Measurements from ENCODE around the gene PAK5. TPM values are rescaled to one million over a fixed set of nuclear protein-coding genes. Genes with fewer than 3 reads are reported as not detected.

PAK5 gene
- total and polyA plus RNA-seq, 2 donors from 2014 or later: 0.13 to 0.22 TPM

DNA sequence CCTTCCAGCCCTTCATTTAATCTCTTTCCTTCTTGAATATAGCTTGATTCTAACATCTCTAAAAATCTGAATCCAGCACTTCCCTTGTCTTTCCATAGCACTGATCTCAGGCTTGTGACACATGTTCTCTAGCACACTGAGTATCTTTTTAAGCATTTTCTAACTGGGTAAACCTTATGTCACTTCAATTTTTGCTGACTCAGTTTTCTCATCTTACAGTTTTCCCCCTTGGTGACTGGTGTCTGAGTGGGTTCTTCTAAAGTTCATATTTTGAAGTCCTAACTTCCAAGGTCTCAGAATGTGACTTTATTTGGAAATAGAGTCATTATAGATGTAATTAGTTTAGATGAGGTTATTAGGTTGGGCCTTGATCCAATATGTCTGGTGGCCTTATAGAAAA lies 153.9 kb downstream of the PAK5 start:
- FAIRE-seq (no peak), DNase-seq (no peak)
- Histone ChIP-seq H3K27ac (ENCODE audit: low read depth in 2 of 2, low read length in 2 of 2) (no peak overlapping the region), H3K9ac (ENCODE audit: low read length in 3 of 3) (no peak overlapping the region), H3K4me3 (ENCODE audit: low read length in 3 of 3) (no peak overlapping the region), H3K36me3 (ENCODE audit: control insufficient read depth in 2 of 3, insufficient read depth in 3 of 3, low read length in 3 of 3) (no peaks in the 10 kb centered on the region), H3K4me1 (ENCODE audit: control insufficient read depth in 2 of 3, insufficient read depth in 2 of 3, low read depth in 1 of 3, low read length in 3 of 3) (no peaks in the 10 kb centered on the region), H3K9me3 (ENCODE audit: control insufficient read depth in 2 of 3, insufficient read depth in 1 of 3, low read length in 3 of 3) (no peaks in the 10 kb centered on the region), H3K27me3 (ENCODE audit: control insufficient read depth, insufficient read depth, low read length) (no peaks in the 10 kb centered on the region)
- TF ChIP-seq CTCF (IDR thresholded peaks at IDR 0.05; ENCODE audit: borderline replicate concordance, extremely low read depth, insufficient read depth): no peak
- intact Hi-C loops (cut with DNase I): no loop called here

- no peak for TF ChIP-seq CTCF (IDR thresholded peaks at IDR 0.05; ENCODE audit: borderline replicate concordance, extremely low read depth, insufficient read depth)
- intact Hi-C loops (cut with DNase I): no loop called here
- H3K27ac ChIP-seq (ENCODE audit: low read depth in 2 of 2, low read length in 2 of 2): no peak overlapping the region
- H3K9me3 ChIP-seq (ENCODE audit: control insufficient read depth in 2 of 3, insufficient read depth in 1 of 3, low read length in 3 of 3): no peaks in the 10 kb centered on the region
- no peaks in the 10 kb centered on the region for H3K4me1 ChIP-seq (ENCODE audit: control insufficient read depth in 2 of 3, insufficient read depth in 2 of 3, low read depth in 1 of 3, low read length in 3 of 3)
- DNase-seq: no peak
- H3K4me3 ChIP-seq (ENCODE audit: low read length in 3 of 3): no peak overlapping the region
- no peaks in the 10 kb centered on the region for H3K36me3 ChIP-seq (ENCODE audit: control insufficient read depth in 2 of 3, insufficient read depth in 3 of 3, low read length in 3 of 3)
- FAIRE-seq: no peak
- no peaks in the 10 kb centered on the region for H3K27me3 ChIP-seq (ENCODE audit: control insufficient read depth, insufficient read depth, low read length)
- H3K9ac ChIP-seq (ENCODE audit: low read length in 3 of 3): no peak overlapping the region
Measured at GRCh38 chr20:9677100-9677623, 161.7 kb downstream of the PAK5 start.

GRCh38 chr20:9672981-9673380 lies 165.9 kb downstream of the PAK5 start:
- no peak overlapping the region for H3K9ac ChIP-seq (ENCODE audit: low read length in 3 of 3)
- no peaks in the 10 kb centered on the region for H3K9me3 ChIP-seq (ENCODE audit: control insufficient read depth in 2 of 3, insufficient read depth in 1 of 3, low read length in 3 of 3)
- no peaks in the 10 kb centered on the region for H3K4me1 ChIP-seq (ENCODE audit: control insufficient read depth in 2 of 3, insufficient read depth in 2 of 3, low read depth in 1 of 3, low read length in 3 of 3)
- no peaks in the 10 kb centered on the region for H3K36me3 ChIP-seq (ENCODE audit: control insufficient read depth in 2 of 3, insufficient read depth in 3 of 3, low read length in 3 of 3)
- DNase-seq (no peak), FAIRE-seq (no peak)
- no peak overlapping the region for H3K4me3 ChIP-seq (ENCODE audit: low read length in 3 of 3)
- no peaks in the 10 kb centered on the region for H3K27me3 ChIP-seq (ENCODE audit: control insufficient read depth, insufficient read depth, low read length)
- H3K27ac ChIP-seq (ENCODE audit: low read depth in 2 of 2, low read length in 2 of 2): no peak overlapping the region
- no peak for TF ChIP-seq CTCF (IDR thresholded peaks at IDR 0.05; ENCODE audit: borderline replicate concordance, extremely low read depth, insufficient read depth)
- intact Hi-C loops (cut with DNase I): no loop called here

GRCh38 chr20:9672027-9672426 lies 166.8 kb downstream of the PAK5 start:
- H3K4me3 ChIP-seq (ENCODE audit: low read length in 3 of 3): no peak overlapping the region
- H3K9ac ChIP-seq (ENCODE audit: low read length in 3 of 3): no peak overlapping the region
- DNase-seq: no peak
- intact Hi-C loops (cut with DNase I): no loop called here
- H3K27ac ChIP-seq (ENCODE audit: low read depth in 2 of 2, low read length in 2 of 2): no peak overlapping the region
- TF ChIP-seq CTCF (IDR thresholded peaks at IDR 0.05; ENCODE audit: borderline replicate concordance, extremely low read depth, insufficient read depth): no peak
- H3K4me1 ChIP-seq (ENCODE audit: control insufficient read depth in 2 of 3, insufficient read depth in 2 of 3, low read depth in 1 of 3, low read length in 3 of 3): no peaks in the 10 kb centered on the region
- no peaks in the 10 kb centered on the region for H3K27me3 ChIP-seq (ENCODE audit: control insufficient read depth, insufficient read depth, low read length)
- no peaks in the 10 kb centered on the region for H3K9me3 ChIP-seq (ENCODE audit: control insufficient read depth in 2 of 3, insufficient read depth in 1 of 3, low read length in 3 of 3)
- no peak for FAIRE-seq
- H3K36me3 ChIP-seq (ENCODE audit: control insufficient read depth in 2 of 3, insufficient read depth in 3 of 3, low read length in 3 of 3): no peaks in the 10 kb centered on the region

Measured in kidney (tissue), 14 donors.